WTC11 (cell line): ENCODE measurements around the gene ZNF584. TPM values are rescaled to one million over a fixed set of nuclear protein-coding genes. Genes with fewer than 3 reads are reported as not detected.
A peak's percentile ranks its signal among the peaks of the same experiment; 100 is the strongest.

Experiments
- ATAC-seq: fragments of 200-7000 bp; cut with Tn5 transposase; 2 replicates; pipeline ENCODE4 v1.10.0; 2021; ENCODE audit warnings: mild to moderate bottlenecking, moderate library complexity
- CTCF ChIA-PET: fragments of 300-600 bp; sonication (Branson Sonifier 250); formaldehyde crosslinking; loops from one replicate; lab custom pipeline; 2021; ENCODE audit warnings: antibody characterized with exemption; lab: Charles Lee
- POLR2A ChIA-PET: fragments of 350-600 bp; sonication (Branson Sonifier 250); formaldehyde crosslinking; loops from one replicate; lab custom pipeline; 2021; ENCODE audit warnings: antibody characterized with exemption; lab: Charles Lee
- DNase-seq: peaks from one replicate; pipeline ENCODE4 v3.0.0; 2021; ENCODE audit warnings: low spot score
- H3K27ac Mint-ChIP-seq: 2 replicates; pipeline ENCODE4 v1.8.0; 2021; ENCODE audit warnings: mixed read lengths
- H3K27me3 Mint-ChIP-seq: 2 replicates; pipeline ENCODE4 v1.8.0; 2021; ENCODE audit warnings: low read depth, mild to moderate bottlenecking, moderate library complexity, mixed read lengths
- H3K36me3 Mint-ChIP-seq: 2 replicates; pipeline ENCODE4 v1.8.0; 2021; ENCODE audit warnings: mixed read lengths
- H3K4me1 Mint-ChIP-seq: 2 replicates; pipeline ENCODE4 v1.8.0; 2022; ENCODE audit warnings: mixed read lengths
- H3K4me3 Mint-ChIP-seq: 2 replicates; pipeline ENCODE4 v1.8.0; 2021; ENCODE audit warnings: mild to moderate bottlenecking, moderate library complexity, mixed read lengths
- H3K9me3 Mint-ChIP-seq: 2 replicates; pipeline ENCODE4 v1.8.0; 2021; ENCODE audit warnings: mixed read lengths
- ATF6 ChIP-seq: sonication (generic); formaldehyde crosslinking; IDR thresholded peaks from 2 replicates; pipeline ENCODE4 v1.8.1; 2023; ENCODE audit warnings: mild to moderate bottlenecking, missing genetic modification reagents
- CDX4 ChIP-seq: fragments of 250-450 bp; sonication (Bioruptor Pico); IDR thresholded peaks from 2 replicates; pipeline ENCODE4 v1.9.0; 2021; ENCODE audit warnings: moderate library complexity, mild to moderate bottlenecking, inconsistent platforms, borderline replicate concordance
- CTCF ChIP-seq: fragments of 200-600 bp; IDR thresholded peaks from 2 replicates; pipeline ENCODE4 v1.8.0; 2022; ENCODE audit warnings: antibody characterized with exemption
- ERG ChIP-seq: fragments of 250-450 bp; sonication (Bioruptor Pico); IDR thresholded peaks from 2 replicates; pipeline ENCODE4 v1.8.0; 2021; ENCODE audit warnings: mild to moderate bottlenecking
- ETV6 ChIP-seq: sonication (generic); formaldehyde crosslinking; IDR thresholded peaks from 2 replicates; pipeline ENCODE4 v1.8.1; 2022; ENCODE audit warnings: mild to moderate bottlenecking, missing genetic modification reagents
- FOXJ3 ChIP-seq: sonication (generic); formaldehyde crosslinking; IDR thresholded peaks from 2 replicates; pipeline ENCODE4 v1.9.0; 2021; ENCODE audit warnings: missing genetic modification reagents, mild to moderate bottlenecking, borderline replicate concordance
- FOXK1 ChIP-seq: sonication (generic); formaldehyde crosslinking; IDR thresholded peaks from 2 replicates; pipeline ENCODE4 v1.8.0; 2022; ENCODE audit warnings: mild to moderate bottlenecking, moderate library complexity, missing genetic modification reagents
- GRHL2 ChIP-seq: fragments of 250-450 bp; sonication (Bioruptor Pico); IDR thresholded peaks from 2 replicates; pipeline ENCODE4 v1.8.0; 2022; ENCODE audit warnings: mild to moderate bottlenecking, moderate library complexity; ENCODE audit not compliant: insufficient replicate concordance, severe bottlenecking
- NFATC4 ChIP-seq: fragments of 250-450 bp; sonication (Bioruptor Pico); IDR thresholded peaks from 2 replicates; pipeline ENCODE4 v1.9.0; 2021; ENCODE audit warnings: mild to moderate bottlenecking
- NR3C1 ChIP-seq: sonication (generic); formaldehyde crosslinking; conservative IDR thresholded peaks from 2 replicates; pipeline ENCODE4 v1.8.1; 2023; ENCODE audit warnings: low read depth, mild to moderate bottlenecking, missing genetic modification reagents
- OVOL2 ChIP-seq: fragments of 250-450 bp; sonication (Bioruptor Pico); IDR thresholded peaks from 2 replicates; pipeline ENCODE4 v1.9.0; 2021; ENCODE audit warnings: mild to moderate bottlenecking, borderline replicate concordance
- TP53 ChIP-seq: sonication (generic); formaldehyde crosslinking; IDR thresholded peaks from 2 replicates; pipeline ENCODE4 v1.8.1; 2023; ENCODE audit warnings: mild to moderate bottlenecking, missing genetic modification reagents
- ZNF121 ChIP-seq: sonication (generic); formaldehyde crosslinking; IDR thresholded peaks from 2 replicates; pipeline ENCODE4 v1.8.0; 2023; ENCODE audit warnings: missing genetic modification reagents
- ZNF138 ChIP-seq: sonication (generic); formaldehyde crosslinking; conservative IDR thresholded peaks from 2 replicates; pipeline ENCODE4 v1.8.1; 2022; ENCODE audit warnings: mild to moderate bottlenecking, moderate library complexity, missing genetic modification reagents
- ZNF263 ChIP-seq: sonication (generic); formaldehyde crosslinking; IDR thresholded peaks from 2 replicates; pipeline ENCODE4 v1.8.1; 2022; ENCODE audit warnings: low read depth, mild to moderate bottlenecking, moderate library complexity, missing genetic modification reagents
- ZNF512 ChIP-seq: sonication (generic); formaldehyde crosslinking; IDR thresholded peaks from 2 replicates; pipeline ENCODE4 v1.8.1; 2022; ENCODE audit warnings: missing genetic modification reagents, borderline replicate concordance
- total RNA-seq: library from RNA; stranded (reverse); gene quantifications from 3 replicates; pipeline ENCODE4 v1.2.3, GENCODE V29; 2021
- TF ChIP-seq, protein P1 (sequence below): sonication (generic); formaldehyde crosslinking; conservative IDR thresholded peaks from 2 replicates; pipeline ENCODE4 v1.8.1; 2023; ENCODE audit warnings: mild to moderate bottlenecking, low read depth, missing genetic modification reagents, moderate library complexity

The ZNF584 gene
- total RNA-seq, 1 experiment from 2014 or later, result 6.8 TPM

GRCh38 chr19:58406818-58407657 lies 1.4 kb upstream of the ZNF584 start:
- CTCF ChIA-PET, result interaction anchor here (0.7 to 0.9 kb wide), 2 partner anchors 13 to 68 kb away, joined by 3 to 5 read pairs; no protein-coding TSS in a partner anchor

GRCh38 chr19:58407658-58408151 lies 744 bp upstream of the ZNF584 start:
- H3K27ac Mint-ChIP-seq, result peak overlapping the region; percentile 93; the same call in 1 of the 2 replicates
- peak; percentile 3 for ATAC-seq
- no peak for TF ChIP-seq CTCF
- TF ChIP-seq GRHL2, result no peak
- no peak for TF ChIP-seq ZNF512 (CRISPR knock-in tag)
- no peak for TF ChIP-seq ZNF263 (CRISPR knock-in tag)
- no peak for TF ChIP-seq ATF6
- TF ChIP-seq NR3C1 (CRISPR knock-in tag), result no peak
- no peak for TF ChIP-seq TP53 (CRISPR knock-in tag)
- H3K9me3 Mint-ChIP-seq, result no peaks in the 10 kb centered on the region
- H3K27me3 Mint-ChIP-seq, result peaks cover 14% of the 10 kb centered on the region
- ChIA-PET POLR2A (interaction anchor here (1.0 to 1.4 kb wide), 2 partner anchors 12 to 43 kb away, joined by 6 to 7 read pairs; partner anchors contain the start of genes RNF225 and ZNF324B), CTCF (interaction anchor here (0.7 to 1.0 kb wide), 5 partner anchors 13 to 112 kb away, joined by 3 to 7 read pairs (median 5); partner anchors contain the start of genes ZBTB45 and ZNF324B)
- peaks cover 18% of the 10 kb centered on the region for H3K4me1 Mint-ChIP-seq
- H3K36me3 Mint-ChIP-seq, result peaks cover 4% of the 10 kb centered on the region
- H3K4me3 Mint-ChIP-seq, result peak overlapping the region; percentile 91
- DNase-seq, result no peak

More at GRCh38 chr19:58406818-58407657, 1.4 kb upstream of the ZNF584 start:
- TF ChIP-seq ETV6 (no peak), NFATC4 (CRISPR knock-in tag) (no peak), CDX4 (CRISPR knock-in tag) (no peak), ZNF138 (no peak), ZNF121 (CRISPR knock-in tag) (no peak), OVOL2 (CRISPR knock-in tag) (no peak), FOXK1 (CRISPR knock-in tag) (no peak), FOXJ3 (CRISPR knock-in tag) (no peak), ERG (CRISPR knock-in tag) (no peak)
- TF ChIP-seq, protein P1, sequence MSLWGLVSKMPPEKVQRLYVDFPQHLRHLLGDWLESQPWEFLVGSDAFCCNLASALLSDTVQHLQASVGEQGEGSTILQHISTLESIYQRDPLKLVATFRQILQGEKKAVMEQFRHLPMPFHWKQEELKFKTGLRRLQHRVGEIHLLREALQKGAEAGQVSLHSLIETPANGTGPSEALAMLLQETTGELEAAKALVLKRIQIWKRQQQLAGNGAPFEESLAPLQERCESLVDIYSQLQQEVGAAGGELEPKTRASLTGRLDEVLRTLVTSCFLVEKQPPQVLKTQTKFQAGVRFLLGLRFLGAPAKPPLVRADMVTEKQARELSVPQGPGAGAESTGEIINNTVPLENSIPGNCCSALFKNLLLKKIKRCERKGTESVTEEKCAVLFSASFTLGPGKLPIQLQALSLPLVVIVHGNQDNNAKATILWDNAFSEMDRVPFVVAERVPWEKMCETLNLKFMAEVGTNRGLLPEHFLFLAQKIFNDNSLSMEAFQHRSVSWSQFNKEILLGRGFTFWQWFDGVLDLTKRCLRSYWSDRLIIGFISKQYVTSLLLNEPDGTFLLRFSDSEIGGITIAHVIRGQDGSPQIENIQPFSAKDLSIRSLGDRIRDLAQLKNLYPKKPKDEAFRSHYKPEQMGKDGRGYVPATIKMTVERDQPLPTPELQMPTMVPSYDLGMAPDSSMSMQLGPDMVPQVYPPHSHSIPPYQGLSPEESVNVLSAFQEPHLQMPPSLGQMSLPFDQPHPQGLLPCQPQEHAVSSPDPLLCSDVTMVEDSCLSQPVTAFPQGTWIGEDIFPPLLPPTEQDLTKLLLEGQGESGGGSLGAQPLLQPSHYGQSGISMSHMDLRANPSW (CRISPR knock-in tag), result no peak
- H3K4me3 Mint-ChIP-seq, result peak overlapping the region; percentile 91
- ATAC-seq (peak; percentile 12), DNase-seq (no peak)
- H3K36me3 Mint-ChIP-seq, result peaks cover 4% of the 10 kb centered on the region
- H3K27ac Mint-ChIP-seq, result peak overlapping the region; percentile 85; the same call in 1 of the 2 replicates
- H3K4me1 Mint-ChIP-seq, result peaks cover 18% of the 10 kb centered on the region
- H3K9me3 Mint-ChIP-seq, result no peaks in the 10 kb centered on the region
- peaks cover 14% of the 10 kb centered on the region for H3K27me3 Mint-ChIP-seq
- POLR2A ChIA-PET, result interaction anchor here (1.4 kb wide), 1 partner anchor 11 kb away, joined by 6 read pairs; the partner anchor contains the start of gene RNF225
